PC-9 (cell line): Measurements from ENCODE around the gene GRM8. TPM values are rescaled to one million over a fixed set of nuclear protein-coding genes. Genes with fewer than 3 reads are reported as not detected.

Source experiments
- BruUV-seq: library from RNA; stranded (reverse); fragments of 400-500 nt; replicated peaks from 2 replicates; lab custom pipeline; 2021; lab: Mats Ljungman, UMichigan
- CTCF ChIA-PET: fragments of 300-600 bp; sonication (Branson Sonifier 250); formaldehyde crosslinking; loops from one replicate; lab custom pipeline; 2022; ENCODE audit warnings: antibody characterized with exemption; lab: Charles Lee
- POLR2A ChIA-PET: fragments of 300-600 bp; sonication (Branson Sonifier 250); formaldehyde crosslinking; loops from one replicate; lab custom pipeline; 2022; ENCODE audit warnings: antibody characterized with exemption; ENCODE audit not compliant: unreplicated experiment; lab: Charles Lee
- DNase-seq, 2 experiments: peaks; one replicate each; pipeline versions ENCODE4 v3.0.0 to v3.0.0-alpha.2; 2015 to 2022; ENCODE audit warnings: mixed read lengths in 1 of 2
- H2AFZ ChIP-seq: fragments of 200-600 bp; sonication (generic); 2 replicates; pipeline ENCODE4 v1.8.1; 2017; ENCODE audit warnings: antibody characterized with exemption
- H3F3A ChIP-seq: fragments of 200-600 bp; sonication (generic); 2 replicates; pipeline ENCODE4 v1.8.1; 2017; ENCODE audit warnings: antibody characterized with exemption, mild to moderate bottlenecking, low read depth; ENCODE audit not compliant: insufficient read depth
- H3K27ac ChIP-seq: fragments of 200-600 bp; sonication (generic); 2 replicates; pipeline ENCODE4 v1.6.1; 2016; ENCODE audit warnings: mixed run types
- H3K27me3 ChIP-seq: fragments of 200-600 bp; sonication (generic); 2 replicates; pipeline ENCODE4 v1.6.1; 2016; ENCODE audit warnings: low read depth, mixed run types; ENCODE audit not compliant: insufficient read depth
- H3K36me3 ChIP-seq: fragments of 200-600 bp; sonication (generic); 2 replicates; pipeline ENCODE4 v1.6.1; 2016; ENCODE audit warnings: low read depth, mixed run types
- H3K4me1 ChIP-seq: fragments of 200-600 bp; sonication (generic); replicated peaks from 2 replicates; pipeline ENCODE4 v1.6.1; 2016; ENCODE audit warnings: mixed run types; ENCODE audit not compliant: insufficient read depth
- H3K4me2 ChIP-seq: fragments of 200-600 bp; sonication (generic); 2 replicates; pipeline ENCODE4 v1.6.1; 2017; ENCODE audit warnings: mixed run types
- H3K4me3 ChIP-seq: fragments of 200-600 bp; sonication (generic); 2 replicates; pipeline ENCODE4 v1.6.1; 2016; ENCODE audit warnings: mixed run types
- H3K79me2 ChIP-seq: fragments of 200-600 bp; sonication (generic); 2 replicates; pipeline ENCODE4 v1.6.1; 2017; ENCODE audit warnings: low read depth, mixed run types
- H3K9me2 ChIP-seq: fragments of 200-600 bp; sonication (generic); 2 replicates; pipeline ENCODE4 v1.8.1; 2017; ENCODE audit warnings: mild to moderate bottlenecking; ENCODE audit not compliant: insufficient read depth
- H3K9me3 ChIP-seq: fragments of 200-600 bp; sonication (generic); 2 replicates; pipeline ENCODE4 v1.8.1; 2016; ENCODE audit warnings: low read depth; ENCODE audit not compliant: insufficient read depth
- H4K20me1 ChIP-seq: fragments of 200-600 bp; sonication (generic); 2 replicates; pipeline ENCODE4 v1.8.1; 2017; ENCODE audit not compliant: insufficient read depth
- CTCF ChIP-seq: fragments of 200-600 bp; sonication (generic); conservative IDR thresholded peaks from 2 replicates; pipeline ENCODE4 v1.6.1; 2017; ENCODE audit warnings: mixed run types, antibody characterized with exemption, mild to moderate bottlenecking, moderate library complexity
- EZH2 ChIP-seq: fragments of 200-600 bp; sonication (generic); IDR thresholded peaks from 2 replicates; pipeline ENCODE4 v1.8.0; 2017; ENCODE audit warnings: antibody characterized with exemption, low read depth
- intact Hi-C: fragments of 100-400 bp; cut with micrococcal nuclease; formaldehyde crosslinking; loops from one replicate; pipeline ENCODE4 v1.10.0; 2022; ENCODE audit not compliant: unreplicated experiment
- total RNA-seq: library from RNA; stranded (reverse); gene quantifications from 2 replicates; pipeline ENCODE4 v1.2.3, GENCODE V29; 2021

The GRM8 gene
- total RNA-seq, 1 experiment from 2014 or later = not detected

- Histone ChIP-seq H3K27me3 (no peaks in the 10 kb centered on the region), H3K36me3 (no peaks in the 10 kb centered on the region), H3K4me2 (no peak overlapping the region), H3K9me3 (no peaks in the 10 kb centered on the region), H4K20me1 (no peaks in the 10 kb centered on the region), H2AFZ (0 out of 2 replicates have a peak overlapping the region, but pooled peaks have one; percentile 21), H3K9me2 (no peaks in the 10 kb centered on the region), H3F3A (no peaks in the 10 kb centered on the region), H3K4me3 (no peak overlapping the region), H3K27ac (no peak overlapping the region), H3K79me2 (no peaks in the 10 kb centered on the region), H3K4me1 (no peaks in the 10 kb centered on the region)
- no peak for DNase-seq
- POLR2A ChIA-PET = no interaction called here
- BruUV-seq = no TSS peak
- CTCF ChIA-PET = no interaction called here
- TF ChIP-seq CTCF (no peak), EZH2 (no peak)
- intact Hi-C loops = no loop called here
Observed at GRCh38 chr7:126953461-126953860, 299.3 kb downstream of the GRM8 start.

GRCh38 chr7:126948664-126949063, 304.1 kb downstream of the GRM8 start:
- Histone ChIP-seq H3K4me2 (no peak overlapping the region), H3K4me1 (no peaks in the 10 kb centered on the region), H3F3A (no peaks in the 10 kb centered on the region), H3K9me2 (no peaks in the 10 kb centered on the region), H3K27me3 (no peaks in the 10 kb centered on the region), H2AFZ (no peak overlapping the region), H3K9me3 (no peaks in the 10 kb centered on the region), H3K4me3 (no peak overlapping the region), H4K20me1 (no peaks in the 10 kb centered on the region), H3K79me2 (no peaks in the 10 kb centered on the region), H3K27ac (no peak overlapping the region), H3K36me3 (no peaks in the 10 kb centered on the region)
- TF ChIP-seq CTCF = no peak
- no peak for TF ChIP-seq EZH2
- no peak for DNase-seq
- POLR2A ChIA-PET = no interaction called here
- CTCF ChIA-PET = no interaction called here
- intact Hi-C loops = no loop called here
- no TSS peak for BruUV-seq

- Histone ChIP-seq H3K4me2 (no peak overlapping the region), H3K36me3 (no peaks in the 10 kb centered on the region), H3K4me3 (no peak overlapping the region), H3K9me2 (no peaks in the 10 kb centered on the region), H4K20me1 (no peaks in the 10 kb centered on the region), H3K79me2 (no peaks in the 10 kb centered on the region), H2AFZ (no peak overlapping the region), H3K9me3 (no peaks in the 10 kb centered on the region), H3K27ac (no peak overlapping the region), H3K4me1 (no peaks in the 10 kb centered on the region), H3F3A (no peaks in the 10 kb centered on the region), H3K27me3 (no peaks in the 10 kb centered on the region)
- TF ChIP-seq EZH2 (no peak), CTCF (no peak)
- no TSS peak for BruUV-seq
- ChIA-PET CTCF (no interaction called here), POLR2A (no interaction called here)
- intact Hi-C loops = no loop called here
- DNase-seq = no peak
Observed at GRCh38 chr7:126940723-126941307, 311.9 kb downstream of the GRM8 start.
